NCI-H1694 treated with DMSO at 0.1 percent for 48 hours (cell line): ENCODE results near the gene ZGPAT.
A peak's percentile ranks its signal among the peaks of the same experiment; 100 is the strongest.
"Not testable (repeated sequence)": the region's sequence is repeated elsewhere in the genome, so short reads cannot be mapped to it uniquely, and the experiment has no call there.

Experiments used
- DNase-seq: peaks from one replicate; lab custom pipeline; 2025; lab: John Stamatoyannopoulos, UW

The ZGPAT gene

DNA sequence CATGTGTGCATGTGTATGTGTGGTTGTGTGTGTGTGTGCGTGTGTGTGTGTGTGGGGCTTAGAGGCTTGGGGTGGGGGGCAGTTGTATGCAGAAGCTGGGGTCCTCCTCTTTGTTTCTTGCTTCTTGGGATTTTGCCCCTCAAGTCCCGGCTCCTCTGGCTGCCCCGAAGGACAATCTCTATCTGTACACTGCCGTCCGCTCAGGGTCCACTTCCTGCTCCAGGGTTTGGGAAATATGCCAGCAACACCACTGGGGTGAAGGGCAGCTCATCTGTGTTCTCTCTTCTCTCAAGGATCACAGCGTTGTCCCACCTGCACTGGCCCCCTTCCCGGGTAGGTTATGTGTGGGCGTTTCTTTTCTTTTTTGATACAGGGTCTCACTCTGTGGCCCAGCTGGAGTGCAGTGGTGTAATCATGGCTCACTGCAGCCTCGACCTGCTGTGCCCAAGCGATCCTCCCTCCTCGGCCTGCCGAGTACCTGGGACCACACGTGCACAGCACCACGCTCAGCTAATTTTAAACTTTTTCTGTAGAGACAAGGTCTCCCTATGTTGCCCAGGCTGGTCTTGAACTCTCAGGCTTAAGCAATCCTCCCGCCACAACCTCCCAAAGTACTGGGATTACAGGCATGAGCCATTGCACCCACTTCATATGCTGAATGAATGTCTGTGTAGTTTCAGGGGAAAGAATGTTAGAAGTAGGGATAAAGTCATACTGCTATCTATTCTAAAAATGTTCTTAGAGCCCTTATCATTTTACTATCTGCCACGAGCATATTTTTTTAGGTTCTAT, 57.4 kb downstream of the ZGPAT start:
- DNase-seq = no peak

- no peak for DNase-seq
These were observed 58.1 kb downstream of the ZGPAT start for GRCh38 chr20:63765902-63766301.

DNA sequence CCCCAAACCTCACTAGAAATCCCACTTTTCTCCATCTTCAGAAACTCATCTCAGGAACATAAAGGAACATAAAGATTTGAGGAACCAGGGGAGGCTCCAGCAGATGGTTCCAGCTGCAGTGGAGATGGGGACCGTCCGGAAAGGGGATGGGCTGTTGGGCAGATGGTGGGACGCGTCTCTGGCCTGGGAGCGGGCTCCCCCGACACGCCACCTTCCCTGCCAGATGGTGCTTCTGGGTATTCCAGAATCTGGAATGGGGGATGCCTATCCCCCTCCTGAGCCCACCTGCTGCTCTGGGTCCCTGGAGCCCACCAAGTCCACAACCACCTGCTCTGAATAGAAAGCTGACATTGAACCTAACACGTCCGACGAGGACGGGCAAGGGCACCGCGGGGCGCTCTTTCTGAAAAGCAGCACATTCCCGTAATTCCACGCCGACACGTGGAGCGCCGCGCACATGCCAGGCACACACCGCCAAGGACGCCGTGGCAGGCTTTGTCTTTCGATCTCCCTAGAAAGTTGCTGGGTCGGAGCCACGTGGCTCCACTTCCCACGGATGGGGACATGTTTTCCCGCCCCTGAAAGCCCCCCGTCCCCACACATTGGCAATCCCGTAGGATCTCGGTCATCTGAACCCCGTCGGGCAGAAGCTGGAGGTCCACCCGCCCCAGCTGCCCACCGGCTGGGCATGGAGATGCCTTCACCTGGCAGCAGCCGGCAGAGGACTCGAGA, 59.0 kb downstream of the ZGPAT start:
- peak; percentile 9 for DNase-seq

DNA sequence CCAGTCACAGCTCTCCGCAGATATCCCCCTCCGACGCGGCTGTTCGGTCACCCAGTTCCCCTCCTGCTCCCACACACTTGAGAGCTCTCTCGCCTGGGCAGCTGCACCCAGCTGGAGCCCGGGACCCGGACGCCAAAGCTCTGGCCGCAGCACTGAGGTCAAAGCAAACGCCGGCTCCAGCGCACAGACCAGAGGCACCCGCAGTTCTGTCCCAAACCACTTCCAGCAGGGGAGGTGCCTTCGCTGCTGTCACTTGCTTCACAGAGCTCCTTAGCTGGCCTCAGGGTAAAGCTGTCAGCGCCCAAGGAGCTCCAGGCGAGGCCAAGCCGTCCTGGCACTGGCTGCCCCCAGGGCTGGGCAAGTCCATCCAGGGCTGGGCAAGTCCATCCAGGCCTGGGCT, 59.6 kb downstream of the ZGPAT start:
- DNase-seq = no peak

- DNase-seq = no peak
These were observed 60.0 kb downstream of the ZGPAT start for GRCh38 chr20:63767886-63768285.

DNA sequence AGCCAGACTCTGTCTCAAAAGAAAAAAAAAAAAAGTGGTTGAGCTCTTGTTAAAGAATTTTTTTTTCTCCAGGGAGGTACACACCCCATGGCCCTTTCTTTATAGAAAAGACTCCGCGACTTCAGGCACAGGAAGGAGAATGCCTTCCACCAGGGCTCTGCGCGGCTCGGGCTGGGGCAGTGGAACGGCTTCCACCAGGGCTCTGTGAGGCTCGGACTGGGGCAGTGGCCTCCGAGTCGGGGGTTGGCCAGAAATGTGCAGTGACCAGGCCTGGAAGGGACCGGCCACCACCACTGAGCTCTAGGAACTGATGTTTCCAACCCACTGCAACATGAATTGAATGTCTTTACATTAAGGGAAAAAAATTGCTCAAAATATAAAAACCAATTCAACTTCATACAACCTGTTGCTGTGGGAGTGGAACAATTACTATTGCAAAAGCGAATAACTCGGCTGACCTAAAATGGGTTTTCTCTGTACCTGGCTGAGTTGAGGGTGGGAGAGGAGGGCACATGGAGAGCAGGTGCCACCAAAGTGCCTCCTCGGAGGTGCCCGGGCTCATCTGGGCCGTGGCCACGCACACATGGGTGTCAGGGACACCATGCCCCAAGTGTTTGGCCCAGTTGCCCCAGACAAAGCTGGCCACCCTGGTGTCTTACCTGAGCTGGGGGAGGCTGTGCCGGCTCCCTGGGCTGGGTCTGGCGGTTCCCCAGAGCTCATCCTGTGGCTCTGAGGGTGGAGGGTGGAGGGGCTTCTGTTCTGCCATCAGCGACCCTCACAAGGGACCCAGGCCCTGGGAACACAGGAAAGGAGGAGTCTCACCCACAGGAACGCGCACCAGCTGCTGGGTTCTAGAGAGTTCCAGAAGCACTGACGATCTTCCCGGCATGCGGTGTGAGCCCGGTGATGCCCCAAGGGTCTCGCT, 61.0 kb downstream of the ZGPAT start:
- no peak for DNase-seq

GRCh38 chr20:63769891-63770474, 62.1 kb downstream of the ZGPAT start:
- DNase-seq = no peak

DNA sequence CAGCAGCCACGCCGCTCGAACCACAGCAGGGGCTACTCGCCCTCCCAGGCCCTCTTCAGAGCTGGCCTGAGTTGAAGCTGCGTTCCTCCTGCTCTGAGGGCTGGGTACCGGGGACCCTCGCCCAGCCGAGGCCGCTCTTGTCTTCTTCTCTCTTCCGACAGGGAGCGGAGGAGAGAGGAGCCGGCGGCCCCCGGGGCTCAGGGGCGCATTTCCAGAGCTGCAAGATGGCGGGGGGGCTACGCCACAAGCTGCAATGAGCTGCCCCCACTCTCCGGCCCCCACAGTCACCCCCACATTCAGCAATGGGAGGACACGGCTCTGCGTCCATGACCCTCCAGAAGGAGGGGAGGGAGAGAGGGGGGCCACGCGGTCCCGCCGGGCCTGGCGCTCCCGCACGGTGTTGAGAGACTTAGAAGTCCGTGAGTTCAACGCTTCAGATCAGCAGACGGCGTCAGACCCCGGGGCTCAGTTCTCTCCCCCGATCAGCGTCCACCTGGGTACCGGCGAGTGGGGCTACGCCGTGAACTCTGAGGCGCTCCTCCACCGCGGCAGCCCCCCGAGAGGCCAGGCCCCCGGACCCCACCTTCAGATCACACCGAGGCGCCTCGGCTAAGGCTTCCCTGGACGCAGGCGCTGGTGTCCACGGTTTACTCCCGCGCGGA, 63.3 kb downstream of the ZGPAT start:
- DNase-seq = no peak

DNA sequence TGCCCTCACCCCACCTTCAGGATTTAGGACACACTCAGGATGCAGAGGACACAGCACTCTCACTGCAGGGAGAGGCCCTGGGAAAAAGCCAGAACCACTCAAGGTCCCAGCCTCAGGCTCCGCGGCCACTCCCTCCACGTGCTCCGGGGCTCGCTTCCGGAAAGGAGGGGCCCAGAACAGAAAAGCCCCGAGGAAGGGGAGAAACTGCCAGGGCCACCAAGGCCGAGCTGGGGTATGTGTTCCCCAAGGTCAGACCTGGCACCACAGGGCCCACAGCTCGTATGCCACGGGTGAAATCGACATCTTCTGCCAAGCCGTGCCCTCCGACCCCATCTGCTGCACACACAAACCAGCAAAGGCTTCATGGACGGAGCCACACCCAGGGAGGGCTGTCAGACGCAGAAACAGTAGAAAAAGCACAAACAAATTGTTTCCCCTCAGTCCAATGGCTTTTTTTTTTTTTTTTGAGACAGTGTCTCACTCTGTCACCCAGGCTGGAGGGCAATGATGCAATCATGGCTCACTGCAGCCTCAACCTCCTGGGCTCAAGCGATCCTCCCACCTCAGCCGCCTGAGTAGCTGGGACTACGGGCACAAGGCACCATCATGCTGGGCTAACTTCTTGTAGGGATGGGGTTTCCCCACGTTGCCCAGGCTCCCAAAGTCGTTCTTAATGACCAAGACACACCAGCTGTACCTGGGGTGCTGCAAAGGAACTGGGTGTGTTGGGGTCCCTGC, 65.1 kb downstream of the ZGPAT start:
- DNase-seq = no peak

- no peak for DNase-seq
These were observed 65.9 kb downstream of the ZGPAT start for GRCh38 chr20:63773571-63774241.

DNA sequence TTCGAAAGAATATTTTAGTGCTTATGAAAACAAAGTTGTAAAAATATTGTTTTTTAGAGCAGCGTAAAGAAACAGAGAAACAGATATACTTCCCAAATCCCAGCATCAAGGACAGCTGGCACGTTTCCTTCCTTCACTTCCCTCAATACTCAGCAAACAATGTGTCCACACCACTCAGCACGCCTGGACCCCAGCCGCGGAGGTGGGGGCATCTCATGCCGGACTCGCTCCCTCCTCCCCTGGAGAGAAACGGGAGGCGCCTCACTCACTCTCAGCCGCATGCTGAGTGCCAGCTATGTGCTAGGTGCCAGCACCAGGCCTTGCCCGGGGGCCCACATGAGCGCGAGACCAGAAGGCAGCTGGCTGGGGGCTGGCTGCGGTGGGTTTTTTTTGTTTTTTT, 66.5 kb downstream of the ZGPAT start:
- DNase-seq = peak; percentile 10

DNA sequence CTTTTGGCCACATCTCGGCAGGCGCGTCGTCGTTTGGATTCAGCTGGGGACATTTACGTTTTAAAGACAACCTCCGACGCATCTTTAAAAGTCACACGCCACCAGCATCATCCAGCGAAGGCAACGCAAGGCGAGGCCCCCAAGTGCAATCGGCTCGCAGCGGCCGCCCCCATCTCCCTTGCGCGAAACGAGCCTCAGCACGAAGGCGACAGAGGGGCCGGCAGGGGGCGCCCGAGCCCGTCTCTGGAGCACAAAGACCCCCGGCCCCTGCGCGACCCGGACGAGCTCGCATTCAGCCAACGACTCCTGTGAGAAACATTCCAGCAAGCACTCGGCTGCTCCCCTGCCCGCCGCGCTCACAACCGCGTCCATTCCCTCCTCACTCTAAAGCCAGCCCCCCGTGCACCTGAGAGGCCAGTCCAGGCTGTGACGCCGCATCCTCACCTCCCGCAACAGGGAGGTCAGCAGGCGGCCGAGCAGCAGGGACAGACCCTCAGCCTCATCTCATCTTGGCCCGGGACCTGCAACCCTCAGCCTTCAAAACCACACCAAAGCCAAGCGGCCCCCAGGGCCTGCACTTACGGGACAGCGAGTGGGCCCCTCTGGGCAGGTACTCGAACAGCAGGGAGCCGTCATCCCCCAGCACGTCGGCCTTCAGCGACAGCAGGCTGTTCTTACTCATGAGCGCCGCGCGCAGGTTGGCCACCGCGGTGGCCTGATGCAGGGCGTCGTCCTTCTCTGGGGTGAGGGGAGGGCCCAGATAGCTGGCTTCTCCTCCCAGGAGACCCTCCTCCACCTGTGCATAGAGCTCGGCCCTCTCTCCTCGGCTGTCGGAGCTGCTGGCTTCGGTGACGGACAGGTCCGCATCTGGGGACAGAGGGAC, 67.5 kb downstream of the ZGPAT start:
- DNase-seq = no peak

DNA sequence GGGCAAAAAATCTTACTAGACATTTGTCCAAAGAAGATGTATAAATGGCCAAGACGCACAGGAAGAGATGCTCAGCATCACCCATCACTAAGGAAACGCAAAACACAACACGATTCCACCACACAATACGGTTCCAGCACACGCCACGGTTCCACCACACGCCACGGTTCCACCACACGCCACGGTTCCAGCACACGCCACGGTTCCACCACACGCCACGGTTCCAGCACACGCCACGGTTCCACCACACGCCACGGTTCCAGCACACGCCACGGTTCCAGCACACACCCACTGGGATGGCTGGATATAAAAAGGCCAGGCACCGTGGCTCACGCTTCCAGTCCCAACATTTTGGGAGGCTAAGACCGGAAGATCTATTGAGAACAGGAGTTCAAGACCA, 69.0 kb downstream of the ZGPAT start:
- DNase-seq = not testable (repeated sequence)

- no peak for DNase-seq
These were observed 69.8 kb downstream of the ZGPAT start for GRCh38 chr20:63777614-63778013.

DNA sequence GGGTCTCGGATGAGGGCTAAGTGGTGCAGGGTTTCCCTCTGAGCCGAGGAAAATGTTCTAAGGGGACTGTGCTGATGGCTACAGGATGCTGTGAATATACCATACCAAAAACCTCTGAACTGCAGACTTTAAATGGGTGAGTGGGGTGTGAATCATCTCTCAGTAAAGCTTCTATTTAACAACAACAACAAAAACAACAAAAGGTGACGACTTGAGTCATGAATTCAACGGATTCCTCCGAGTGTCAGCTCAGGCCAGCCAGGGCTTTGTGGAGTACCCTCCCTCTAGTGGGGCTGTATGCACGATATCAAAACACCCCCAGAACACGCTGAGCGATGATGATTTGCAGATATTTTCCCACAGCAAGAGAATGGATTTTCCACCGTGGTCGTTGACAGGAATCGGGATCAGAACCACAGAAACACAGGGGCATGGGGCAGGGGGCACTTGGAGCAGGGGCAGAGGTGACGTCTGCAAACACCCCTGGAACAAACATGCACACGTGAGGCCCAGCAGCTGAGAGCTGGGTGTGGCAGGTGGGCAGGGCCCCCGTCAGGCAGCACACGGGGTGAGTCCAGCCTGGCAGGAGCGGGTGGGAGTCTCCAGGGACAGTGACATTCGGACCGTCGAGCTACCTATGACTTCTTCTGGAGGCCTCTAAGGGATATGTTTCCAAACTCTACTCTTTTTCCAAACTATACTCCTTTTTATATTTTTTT, 70.4 kb downstream of the ZGPAT start:
- DNase-seq = no peak

- no peak for DNase-seq
These were observed 71.0 kb downstream of the ZGPAT start for GRCh38 chr20:63778857-63779256.

- DNase-seq = no peak
These were observed 73.3 kb downstream of the ZGPAT start for GRCh38 chr20:63781181-63781580.

GRCh38 chr20:63782051-63782471, 74.2 kb downstream of the ZGPAT start:
- DNase-seq = no peak
